GM19463 (cell line): ENCODE measurements around the gene GNG5.
A peak's percentile ranks its signal among the peaks of the same experiment; 100 is the strongest.
"Not testable (repeated sequence)": the region's sequence is repeated elsewhere in the genome, so short reads cannot be mapped to it uniquely, and the experiment has no call there.

Experiments used
- ATAC-seq: cut with Tn5 transposase; IDR thresholded peaks from one replicate; pipeline ENCODE4 v1.9.1; 2021; ENCODE audit warnings: mild to moderate bottlenecking, moderate library complexity; ENCODE audit not compliant: unreplicated experiment

GNG5 gene

GRCh38 chr1:84506002-84506728 lies at the start of gene GNG5, which contains the start of gene SPATA1:
Gene GNG5 (minus strand): TSS chr1:84506581. CDS start chr1:84506091, 490 bp downstream.
Gene SPATA1 (plus strand): TSS chr1:84506386. CDS start chr1:84516360, 9,974 bp downstream.
- peak; percentile 78 for ATAC-seq

DNA sequence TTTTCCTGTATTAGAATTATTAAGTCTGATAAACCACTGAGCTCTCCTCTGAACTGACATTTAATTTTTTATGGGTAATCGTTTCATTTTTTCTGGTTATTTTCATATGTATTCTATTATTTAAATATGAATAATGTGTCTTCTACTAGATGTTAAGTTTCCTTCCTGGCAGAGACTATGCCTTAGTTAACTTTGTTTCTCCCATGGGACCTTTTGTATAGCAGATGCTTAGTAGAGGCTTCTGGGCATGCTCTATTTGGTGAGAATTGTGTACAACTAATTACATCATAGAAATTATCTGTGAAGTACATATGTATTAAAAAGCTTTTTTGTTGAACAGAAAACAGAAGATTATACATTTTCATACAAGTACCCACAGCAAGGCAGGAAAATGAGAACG lies 44.4 kb upstream of the GNG5 start:
- no peak for ATAC-seq

DNA sequence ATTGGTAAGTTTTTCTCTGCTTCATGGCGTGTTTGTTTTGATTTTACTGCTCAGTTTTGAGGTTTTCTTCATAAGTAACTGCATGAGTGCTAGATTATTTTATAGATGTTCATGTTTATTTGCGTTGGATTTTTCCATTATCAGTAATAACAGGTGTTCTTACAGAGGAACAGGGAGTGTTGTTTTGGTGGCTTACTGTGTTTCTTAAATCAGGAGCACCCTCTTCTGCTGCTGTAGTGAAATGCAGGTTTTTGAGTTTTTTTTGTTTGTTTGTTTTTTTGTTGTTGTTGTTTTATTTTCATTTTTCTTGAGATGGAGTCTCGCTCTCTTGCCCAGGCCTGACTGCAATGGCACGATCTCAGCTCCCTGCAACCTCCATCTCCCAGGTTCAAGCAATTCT lies 35.3 kb upstream of the GNG5 start:
- no peak for ATAC-seq

DNA sequence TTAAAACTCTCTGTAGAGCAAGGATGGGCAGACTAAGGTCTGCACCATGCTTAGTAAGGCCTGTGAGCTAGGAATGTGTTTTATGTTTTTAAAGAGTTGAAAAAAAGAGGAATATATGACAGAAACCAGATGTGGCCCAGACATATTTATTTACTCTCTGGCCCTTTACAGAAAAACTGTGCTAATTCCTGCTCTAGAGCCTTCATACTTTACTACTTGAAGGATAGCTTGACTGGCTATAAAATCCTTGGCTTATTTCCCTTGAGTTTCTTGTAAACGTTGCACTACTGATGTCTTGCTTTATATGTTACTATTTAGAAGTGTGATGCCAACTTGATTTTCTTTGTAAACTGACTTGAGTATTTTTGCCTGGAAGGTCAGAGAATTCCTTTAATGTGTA lies 34.4 kb upstream of the GNG5 start:
- no peak for ATAC-seq

DNA sequence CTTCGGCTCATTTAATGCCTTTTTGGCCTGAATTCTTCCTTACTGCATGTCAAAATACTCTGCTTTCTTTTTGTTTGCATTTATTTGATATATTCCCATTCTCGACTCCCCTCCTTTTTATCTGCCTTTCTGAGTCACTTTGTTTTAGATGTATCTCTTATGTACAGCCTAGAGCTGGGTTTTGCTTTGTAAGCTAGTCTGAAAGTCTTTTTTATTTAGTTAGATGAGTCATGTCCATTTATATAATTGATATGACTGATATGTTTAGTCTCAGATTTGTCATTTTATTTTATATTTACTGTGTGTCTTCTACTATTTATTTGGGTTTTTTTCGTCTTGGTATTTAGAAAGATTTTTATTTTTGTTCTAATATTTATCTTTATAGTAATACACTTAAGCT lies 33.6 kb upstream of the GNG5 start:
- no peak for ATAC-seq

GRCh38 chr1:84538599-84538998 lies 32.2 kb upstream of the GNG5 start:
- ATAC-seq, result peak; percentile 77

DNA sequence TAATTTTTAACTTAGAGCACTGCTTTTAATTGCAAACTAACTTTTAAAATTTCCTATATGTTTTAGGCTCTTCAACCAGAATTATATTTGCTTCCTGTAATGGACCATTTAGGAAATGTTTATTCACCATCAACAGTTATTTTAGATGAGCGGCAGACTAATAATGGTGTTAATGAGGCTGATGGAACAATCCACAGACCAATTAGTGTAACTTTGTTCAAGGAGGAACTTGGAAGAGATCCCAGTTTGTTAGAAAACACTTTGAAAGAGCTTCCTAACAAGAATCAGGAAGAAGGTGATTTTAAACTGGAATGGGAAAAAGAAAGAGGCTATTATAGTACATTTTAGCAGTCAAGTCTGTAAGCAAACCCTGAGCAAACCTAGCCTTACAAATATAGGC lies 19.4 kb upstream of the GNG5 start:
- no peak for ATAC-seq

DNA sequence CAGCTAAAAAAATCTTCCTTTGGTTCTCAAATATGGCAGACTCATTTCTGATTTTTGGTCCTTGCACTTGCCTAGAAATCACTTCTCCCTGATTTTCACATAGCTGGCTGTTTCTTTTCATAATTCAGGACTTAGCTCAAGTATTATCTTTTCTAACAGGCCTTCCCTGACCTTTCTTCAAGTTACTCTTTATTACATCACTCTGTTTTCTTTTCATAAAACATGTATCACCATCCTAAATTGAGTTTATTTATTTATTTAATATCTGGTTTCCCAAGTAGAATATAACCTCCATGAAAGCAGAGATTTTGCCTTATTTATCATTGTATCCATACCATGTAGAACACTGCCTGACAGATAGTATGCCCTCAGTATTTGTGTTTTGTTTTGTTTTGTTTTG lies 18.2 kb upstream of the GNG5 start:
- ATAC-seq, result no peak

DNA sequence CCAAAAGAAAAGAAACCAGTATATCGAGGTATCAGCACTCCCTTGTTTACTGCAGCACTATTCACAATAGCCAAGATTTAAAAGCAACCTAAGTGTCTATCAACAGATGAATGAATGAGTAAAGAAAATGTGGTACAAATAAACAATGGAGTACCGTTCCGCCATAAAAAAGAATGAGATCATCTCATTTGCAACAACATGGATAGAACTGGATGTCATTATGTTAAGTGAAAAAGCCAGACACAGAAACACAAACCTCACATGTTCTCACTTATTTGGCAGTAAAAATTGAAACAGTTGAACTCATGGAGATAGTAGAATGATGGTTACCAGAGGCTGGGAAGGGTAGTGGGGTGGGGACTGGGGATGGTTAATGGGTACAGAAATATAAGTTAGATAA lies 4.3 kb upstream of the GNG5 start:
- no peak for ATAC-seq

- no peak for ATAC-seq
Measured at GRCh38 chr1:84510165-84510564, 3.8 kb upstream of the GNG5 start.

GRCh38 chr1:84509029-84509428 lies 2.6 kb upstream of the GNG5 start:
- no peak for ATAC-seq

- no peak for ATAC-seq
Measured at GRCh38 chr1:84508510-84508909, 2.1 kb upstream of the GNG5 start.

DNA sequence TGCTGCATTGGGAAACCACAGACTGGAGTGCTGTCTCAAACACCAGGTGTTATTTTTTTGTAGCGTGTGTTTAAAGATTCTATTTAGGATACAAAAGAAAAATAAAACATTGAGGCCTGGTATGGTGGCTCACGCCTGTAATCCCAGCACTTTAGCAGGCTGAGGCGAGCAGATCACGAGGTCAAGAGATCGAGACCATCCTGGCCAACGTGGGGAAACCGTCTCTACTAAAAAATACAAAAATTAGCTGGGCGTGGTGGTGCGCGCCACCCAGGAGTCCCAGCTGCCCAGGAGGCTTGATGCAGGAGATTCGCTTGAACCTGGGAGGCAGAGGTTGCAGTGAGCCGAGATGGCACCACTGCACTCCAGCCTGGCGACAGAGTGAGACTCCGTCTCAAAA lies 1.5 kb upstream of the GNG5 start:
- not testable (repeated sequence) for ATAC-seq

- no peak for ATAC-seq
Measured at GRCh38 chr1:84506729-84507453, 510 bp upstream of the GNG5 start.

GRCh38 chr1:84505493-84506001 lies 834 bp downstream of the GNG5 start:
- ATAC-seq, result peak; percentile 28

- ATAC-seq, result no peak
Measured at GRCh38 chr1:84504580-84505492, 1.5 kb downstream of the GNG5 start.

DNA sequence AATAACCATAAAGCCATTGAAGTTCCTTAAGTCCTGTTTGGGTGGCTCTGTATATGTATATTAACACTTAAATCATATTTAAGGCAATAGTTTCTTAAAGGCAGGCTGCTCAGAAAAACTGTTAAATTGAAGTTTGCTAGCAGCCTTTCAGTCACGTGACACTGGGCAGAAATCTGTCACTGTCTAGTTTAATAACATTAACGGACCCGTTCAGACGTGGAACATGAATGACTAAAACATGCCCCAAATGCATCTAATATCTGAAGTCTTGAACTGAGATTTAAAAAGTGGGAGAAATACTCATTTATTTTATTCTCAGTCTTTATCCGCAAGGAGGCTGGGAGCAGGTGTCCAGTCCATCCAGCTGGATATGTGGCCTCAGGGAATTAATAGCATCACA lies 3.5 kb downstream of the GNG5 start:
- no peak for ATAC-seq

DNA sequence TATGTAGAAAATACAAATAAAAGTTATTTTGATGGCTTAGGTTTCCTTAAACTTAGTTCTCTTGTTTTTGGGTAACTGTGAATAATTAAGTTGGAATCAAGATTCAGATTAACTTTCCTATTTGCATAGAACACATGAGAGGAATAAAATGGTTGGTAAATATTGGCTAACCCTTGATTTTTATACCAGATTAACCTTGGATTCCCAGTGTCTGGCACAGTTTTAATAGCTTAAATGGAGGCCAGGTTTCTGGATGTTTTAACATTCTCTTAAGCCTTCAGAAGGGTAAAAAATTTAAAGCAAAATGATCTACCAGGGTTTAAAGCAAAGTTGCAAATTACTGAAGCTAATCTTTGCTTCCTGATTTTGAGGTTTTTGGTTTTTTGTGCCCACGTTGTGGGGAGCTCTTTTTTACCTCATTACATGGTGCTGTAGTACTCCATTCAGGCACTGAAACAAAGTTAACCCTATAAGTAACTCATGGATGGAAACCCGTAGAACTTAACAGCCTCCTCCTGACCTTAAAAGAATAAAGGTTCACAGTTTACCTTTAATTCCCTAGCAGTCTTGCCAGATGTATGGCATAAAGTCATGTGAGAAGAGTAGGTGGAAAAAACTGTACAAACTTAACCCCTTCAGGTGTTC lies 8.6 kb downstream of the GNG5 start:
- ATAC-seq, result no peak

DNA sequence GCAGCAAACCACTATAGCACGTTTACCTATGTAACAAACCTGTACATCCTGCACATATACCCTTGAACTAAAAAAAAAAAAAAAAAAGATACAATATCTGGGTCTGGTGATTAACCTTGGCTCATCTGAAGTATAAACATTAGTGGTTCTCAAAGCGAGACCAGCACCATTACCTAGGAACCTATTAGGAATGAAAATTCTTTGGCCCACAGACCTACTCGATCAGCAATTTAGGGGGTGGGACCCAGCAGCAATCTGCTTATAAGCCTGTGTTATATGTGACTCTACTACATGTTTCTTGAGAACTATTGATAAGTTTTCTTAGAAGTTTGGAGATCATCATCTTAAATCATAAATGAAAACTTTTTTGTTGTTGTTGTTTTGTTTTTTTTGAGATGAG lies 9.9 kb downstream of the GNG5 start:
- ATAC-seq, result no peak

DNA sequence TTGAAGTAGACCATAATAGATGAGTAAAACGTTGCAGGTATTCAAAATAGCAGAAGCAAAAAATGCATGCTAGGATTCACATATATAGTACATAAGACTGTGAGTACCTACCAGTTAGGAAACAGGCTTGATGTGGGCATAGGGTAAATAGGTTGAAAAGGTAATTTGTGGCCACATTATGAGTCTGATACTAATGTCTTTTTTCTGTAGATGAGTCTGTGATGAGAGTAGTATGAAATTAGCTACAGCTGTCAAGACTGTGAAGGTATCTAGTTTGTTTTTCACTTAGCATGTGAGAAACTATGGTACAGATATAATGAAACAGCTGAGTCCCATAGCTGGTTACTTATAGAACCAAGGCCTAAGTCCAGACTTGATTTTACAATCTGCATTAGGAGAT lies 12.6 kb downstream of the GNG5 start:
- peak; percentile 50 for ATAC-seq

GRCh38 chr1:84492726-84493125 lies 13.7 kb downstream of the GNG5 start:
- ATAC-seq, result no peak
